Forelimb muscle (tissue), 1 donor: Measurements from ENCODE around the gene KDM5C. TPM values are rescaled to one million over a fixed set of nuclear protein-coding genes. Genes with fewer than 3 reads are reported as not detected.

Experiments
- DNase-seq: peaks from one replicate; pipeline ENCODE4 v3.0.0-alpha.2; 2013; ENCODE audit warnings: low read depth
- polyA plus RNA-seq: library from polyadenylated mRNA; unstranded; fragments of 120-200 nt; gene quantifications from one replicate; pipeline ENCODE4 v1.2.1, GENCODE V29; 2013; ENCODE audit not compliant: insufficient read length

Gene KDM5C
- polyA plus RNA-seq, 1 donor = 48.9 TPM

- DNase-seq = no peak
Observed at GRCh38 chrX:53250556-53250955, 25.5 kb upstream of the KDM5C start.

DNA sequence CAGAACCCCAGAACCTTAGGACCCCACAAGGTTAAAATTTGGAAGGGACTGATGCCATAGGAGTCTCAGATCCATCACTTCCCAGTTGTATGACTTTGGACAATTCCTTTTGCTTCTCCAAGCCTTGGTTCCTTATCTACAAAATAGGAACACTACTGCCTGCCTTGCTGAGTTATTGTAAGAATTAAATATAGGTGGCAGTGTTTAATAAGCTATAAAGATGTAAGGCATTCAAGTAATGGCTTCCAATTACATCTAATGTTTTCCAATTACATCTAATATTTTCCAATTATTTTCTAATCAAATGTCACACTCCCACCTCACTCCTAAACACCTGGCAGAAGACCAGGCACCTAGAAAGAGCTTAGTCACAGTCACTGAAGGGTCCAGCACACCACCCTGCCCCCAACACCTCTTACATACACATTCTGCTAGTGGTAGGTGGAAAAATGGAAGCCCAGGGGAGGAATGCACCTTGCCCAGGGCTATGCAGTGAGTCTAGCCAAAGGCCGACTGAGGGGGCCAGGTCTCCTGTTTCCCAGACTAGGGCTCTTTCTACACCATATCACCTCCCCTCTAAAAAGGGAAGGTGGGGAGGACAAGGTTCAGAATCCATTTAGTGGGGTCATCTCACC, 24.5 kb upstream of the KDM5C start:
- DNase-seq = no peak

DNA sequence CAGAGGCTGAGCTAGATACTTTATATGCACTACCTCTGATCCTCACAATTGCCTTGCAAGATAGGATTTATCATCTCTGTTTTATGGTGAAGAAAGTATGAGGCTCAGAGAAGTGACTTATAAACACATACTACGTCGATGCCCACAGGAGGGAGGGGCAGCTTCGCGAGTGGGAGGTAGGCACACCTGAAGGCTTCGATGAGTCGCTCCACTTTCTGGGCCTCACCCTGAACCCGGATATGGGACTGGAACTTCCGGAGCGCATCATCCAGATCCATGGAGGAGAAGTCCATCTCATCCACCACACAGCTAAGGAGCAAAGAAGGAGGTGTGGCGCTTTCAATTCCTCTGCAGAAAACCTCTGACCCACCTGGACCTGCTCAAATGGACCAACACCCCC, 22.9 kb upstream of the KDM5C start:
- no peak for DNase-seq

GRCh38 chrX:53246231-53246630, 21.2 kb upstream of the KDM5C start:
- no peak for DNase-seq

DNA sequence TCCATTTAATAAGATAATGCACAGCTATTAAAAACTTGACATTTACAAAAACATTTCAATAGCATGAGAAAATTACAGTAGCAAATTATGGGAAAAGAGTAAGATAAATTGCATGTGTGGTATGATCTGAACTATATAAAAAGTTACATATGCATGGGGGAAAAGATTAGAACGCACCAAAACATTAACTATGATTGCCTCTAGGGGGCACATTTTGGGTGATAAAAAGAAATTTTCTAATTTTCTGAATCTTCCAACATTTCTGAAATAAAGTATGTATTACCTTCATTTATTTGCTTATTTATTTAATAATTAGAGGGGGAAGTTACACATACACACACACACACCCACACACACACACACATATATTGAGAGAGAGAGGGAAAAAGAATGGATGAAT, 19.6 kb upstream of the KDM5C start:
- DNase-seq = no peak

- no peak for DNase-seq
Observed at GRCh38 chrX:53242310-53242709, 17.3 kb upstream of the KDM5C start.

- DNase-seq = no peak
Observed at GRCh38 chrX:53241558-53241957, 16.6 kb upstream of the KDM5C start.

- no peak for DNase-seq
Observed at GRCh38 chrX:53239474-53239873, 14.5 kb upstream of the KDM5C start.

DNA sequence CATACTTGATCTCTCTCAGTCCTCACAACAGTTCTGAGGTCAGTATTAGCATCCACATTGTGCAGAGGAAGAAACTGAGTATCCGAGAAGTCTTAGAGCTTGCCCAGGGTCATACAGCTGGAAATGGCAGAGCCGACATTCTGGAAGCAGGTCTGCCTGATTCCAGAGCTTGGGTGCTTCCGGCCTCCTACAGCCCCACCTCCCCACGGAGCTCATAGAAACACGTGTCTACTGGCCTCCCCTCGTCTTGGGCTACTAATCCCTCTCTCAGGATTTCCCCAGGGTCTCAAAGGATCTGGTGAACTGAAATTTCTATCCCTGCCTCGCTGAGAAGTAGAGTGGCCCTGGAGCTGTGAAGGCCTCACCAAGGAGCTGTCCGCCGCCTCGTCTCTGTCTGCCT, 12.0 kb upstream of the KDM5C start:
- no peak for DNase-seq

- no peak for DNase-seq
Observed at GRCh38 chrX:53236025-53236679, 11.1 kb upstream of the KDM5C start.

DNA sequence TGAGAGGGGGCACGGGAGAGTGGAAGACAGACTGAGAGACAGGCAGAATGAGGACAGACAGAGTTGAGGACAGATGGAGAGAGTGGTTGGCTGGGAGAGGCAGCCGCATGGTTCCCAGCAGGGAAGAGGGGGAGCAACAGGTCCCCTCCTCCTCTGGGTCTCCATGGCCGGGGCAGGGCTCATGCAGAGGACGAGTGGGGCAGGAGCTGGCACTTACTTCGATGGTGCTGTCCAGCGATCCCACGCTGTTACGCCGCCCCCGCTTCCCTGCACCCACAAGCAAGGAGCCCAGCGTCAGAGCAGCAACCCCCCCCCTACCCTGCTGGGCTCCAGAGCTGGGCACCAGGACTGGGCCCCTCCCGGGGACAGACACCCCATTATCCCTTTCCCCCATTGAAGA, 10.6 kb upstream of the KDM5C start:
- DNase-seq = no peak

DNA sequence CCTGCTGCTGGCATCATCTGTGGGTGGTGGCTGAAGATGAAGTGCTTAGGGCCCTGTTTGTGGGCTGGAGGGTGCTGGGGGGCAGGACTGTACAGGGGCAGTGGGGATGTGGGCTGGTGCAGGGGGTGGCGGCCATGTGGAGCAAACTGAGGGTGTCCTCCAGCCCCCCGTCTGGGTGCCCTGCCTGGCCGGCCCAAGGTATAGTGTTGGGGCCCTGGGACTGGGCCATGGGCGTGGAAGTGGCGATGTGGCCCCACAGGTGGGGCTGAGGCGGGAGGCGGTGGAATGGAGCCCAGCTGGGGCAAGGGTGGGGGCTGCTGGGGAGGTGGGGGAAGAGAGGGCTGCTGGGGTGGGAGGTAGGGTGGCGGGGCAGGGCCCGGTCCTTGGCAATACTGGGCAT, 9.5 kb upstream of the KDM5C start:
- DNase-seq = no peak

- DNase-seq = no peak
Observed at GRCh38 chrX:53233536-53233935, 8.5 kb upstream of the KDM5C start.

- DNase-seq = no peak
Observed at GRCh38 chrX:53230116-53230515, 5.1 kb upstream of the KDM5C start.

DNA sequence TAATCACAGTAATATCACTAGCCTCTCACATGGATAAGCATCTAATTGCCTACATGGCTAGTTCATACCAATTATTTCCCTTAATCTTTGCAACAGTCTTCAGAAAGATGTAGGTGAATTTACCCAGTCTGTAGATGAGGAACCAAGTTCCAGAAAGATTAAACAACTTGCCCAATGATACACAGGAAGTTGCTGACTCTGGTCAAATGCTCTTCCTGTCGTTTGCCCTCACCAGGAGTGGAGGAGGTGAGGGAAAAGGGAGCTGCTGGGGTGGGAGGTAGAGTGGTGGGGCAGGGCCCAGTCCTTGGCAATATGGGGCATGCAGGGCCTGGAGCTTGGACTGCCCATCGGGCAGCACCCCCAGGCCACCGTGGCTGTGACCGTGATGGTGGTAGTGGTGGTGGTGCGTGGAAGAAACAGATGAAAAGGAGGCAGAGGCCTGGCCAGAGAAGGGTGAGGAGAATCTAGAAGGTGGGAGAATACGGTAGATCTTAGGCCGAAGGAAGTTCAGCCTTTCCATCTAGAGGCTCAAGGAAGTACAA, 2.3 kb upstream of the KDM5C start:
- DNase-seq = no peak

DNA sequence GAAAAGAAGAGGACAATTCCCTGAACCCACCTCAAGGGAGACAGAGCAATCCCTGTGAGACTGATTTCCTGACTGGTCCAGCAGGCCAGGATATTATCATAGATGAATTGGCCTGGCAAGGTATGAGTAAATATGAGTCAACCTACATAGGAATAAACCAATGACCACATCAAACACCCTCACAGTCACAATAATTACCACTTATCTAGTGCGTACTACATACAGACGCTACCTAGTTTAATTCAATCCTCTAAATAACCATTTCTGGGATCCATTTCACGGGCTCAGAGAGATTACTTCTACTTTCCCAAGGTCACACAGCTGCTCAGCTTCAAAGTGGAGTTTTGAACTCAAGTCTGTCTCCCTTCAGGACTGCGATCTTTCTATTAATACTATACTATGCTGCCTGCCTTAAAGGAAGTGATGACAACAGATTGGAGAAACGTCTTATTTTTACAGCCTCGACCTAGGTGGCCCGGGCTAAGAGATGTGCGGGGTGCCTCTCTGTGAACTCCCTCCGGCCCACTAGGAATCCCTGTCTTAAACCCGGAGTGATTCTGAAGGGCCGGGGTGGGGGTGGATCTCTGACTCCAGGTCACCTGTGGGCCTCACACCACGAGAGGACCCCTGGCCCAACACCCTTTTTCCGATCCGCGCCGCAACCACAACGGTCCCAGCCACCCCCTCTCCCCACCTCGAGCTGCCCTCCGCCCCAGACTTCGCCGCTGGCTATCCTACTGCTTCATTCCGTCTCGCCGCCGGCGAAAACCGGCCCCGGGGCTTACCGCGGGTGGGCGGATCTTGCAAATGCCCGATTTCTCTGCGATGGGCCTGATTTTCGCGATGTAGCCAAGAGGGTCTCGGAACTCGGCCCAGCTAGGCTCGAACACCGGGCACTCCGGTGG, 800 bp downstream of the KDM5C start:
- DNase-seq = no peak

DNA sequence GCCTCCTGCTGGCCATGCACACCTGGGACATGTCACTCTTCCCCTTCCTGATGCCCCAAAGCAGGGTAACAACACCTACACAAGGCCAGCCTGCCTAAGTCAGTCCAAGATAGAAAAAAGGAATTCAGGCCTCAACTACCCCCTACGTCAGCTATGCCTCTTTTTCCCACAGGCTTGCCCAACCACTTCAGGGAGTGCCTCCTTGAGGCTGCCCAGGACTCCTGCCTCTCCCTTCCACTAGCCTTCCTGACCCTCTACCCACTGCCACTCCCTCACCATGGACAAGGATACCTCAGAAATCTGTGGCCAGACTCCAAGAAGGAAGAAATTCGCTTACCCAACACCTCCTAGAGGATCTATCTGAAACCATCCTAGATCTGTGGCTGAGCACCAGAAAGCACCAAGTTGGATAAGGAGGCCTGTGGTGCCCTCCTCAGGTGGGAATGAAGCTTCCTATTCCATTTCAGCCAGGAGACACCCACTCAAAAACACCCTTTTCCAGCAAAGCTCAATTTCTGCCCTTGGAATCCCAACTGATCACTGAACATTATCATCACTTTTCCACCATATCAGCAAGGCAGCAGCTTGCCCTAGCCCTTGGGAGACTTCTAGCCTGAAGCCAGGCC, 1.8 kb downstream of the KDM5C start:
- no peak for DNase-seq

- no peak for DNase-seq
Observed at GRCh38 chrX:53211391-53211978, 13.5 kb downstream of the KDM5C start.

DNA sequence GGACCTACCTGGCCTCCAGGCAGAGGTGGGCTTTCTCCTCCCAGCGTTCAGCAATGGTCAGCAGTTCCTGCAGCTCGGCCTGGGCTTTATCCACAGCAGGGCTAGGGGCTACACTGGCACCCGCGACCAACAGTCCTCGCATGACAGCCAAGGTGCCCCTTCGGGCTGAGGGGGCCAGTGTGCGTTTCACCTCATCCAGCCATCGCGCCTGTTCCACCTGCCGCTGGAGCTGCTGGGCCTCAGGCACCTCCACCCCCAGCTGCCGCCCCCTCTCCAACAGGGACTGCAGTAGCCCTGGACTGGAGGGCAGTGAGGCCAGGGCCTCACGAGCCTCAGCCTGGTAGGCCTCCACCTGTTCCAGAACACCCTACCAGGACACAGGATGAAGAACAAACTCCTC, 28.3 kb downstream of the KDM5C start:
- no peak for DNase-seq

- no peak for DNase-seq
Observed at GRCh38 chrX:53195401-53195800, 29.6 kb downstream of the KDM5C start.

DNA sequence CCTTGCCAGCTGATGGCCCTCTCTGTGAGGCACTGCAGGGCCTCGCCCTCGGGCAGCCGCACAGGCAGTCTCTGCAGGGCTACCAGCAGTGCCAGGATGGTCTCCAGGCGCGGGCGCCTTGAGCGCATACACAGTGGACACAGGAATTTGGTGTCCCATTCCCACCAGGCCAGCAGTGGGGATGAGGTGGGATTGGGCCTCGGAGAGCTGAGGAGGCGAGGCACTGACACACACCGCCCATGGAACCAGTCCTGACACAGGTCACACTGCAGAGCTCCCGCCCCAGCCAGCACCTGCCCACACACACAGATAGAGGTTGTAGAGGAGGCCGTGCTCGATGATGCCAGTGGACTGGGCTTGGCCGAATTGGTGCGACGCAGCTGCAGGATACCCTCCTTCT, 30.7 kb downstream of the KDM5C start:
- no peak for DNase-seq

- no peak for DNase-seq
Observed at GRCh38 chrX:53193093-53193492, 31.9 kb downstream of the KDM5C start.
